GM12878 (cell line): ENCODE data around the gene DLG2. TPM values are rescaled to one million over a fixed set of nuclear protein-coding genes. Genes with fewer than 3 reads are reported as not detected.
"Not testable (repeated sequence)": the region's sequence is repeated elsewhere in the genome, so short reads cannot be mapped to it uniquely, and the experiment has no call there.

Source experiments
- ATAC-seq: fragments of 200-7000 bp; cut with Tn5 transposase; 3 replicates; pipeline ENCODE4 v1.9.1; 2020; ENCODE audit warnings: mild to moderate bottlenecking, moderate library complexity
- BruUV-seq: library from RNA; stranded (reverse); fragments of 400-500 nt; replicated peaks from 2 replicates; lab custom pipeline; 2021; lab: Mats Ljungman, UMichigan
- CTCF ChIA-PET: fragments of 300-600 bp; sonication (Branson Sonifier 250); formaldehyde crosslinking; extraction: SDS; loops from one replicate; lab custom pipeline; 2021; ENCODE audit warnings: inconsistent platforms; lab: Yijun Ruan, JAX
- POLR2A ChIA-PET: fragments of 350-600 bp; formaldehyde crosslinking; extraction: SDS; loops from one replicate; lab custom pipeline; 2021; ENCODE audit warnings: inconsistent platforms; lab: Charles Lee
- RAD21 ChIA-PET: fragments of 300-600 bp; sonication (Branson Sonifier 250); formaldehyde crosslinking; loops from one replicate; lab custom pipeline; 2023; ENCODE audit warnings: antibody characterized with exemption; ENCODE audit not compliant: unreplicated experiment; lab: Charles Lee
- SMC1A ChIA-PET: fragments of 300-600 bp; sonication (Branson Sonifier 250); formaldehyde crosslinking; loops from one replicate; lab custom pipeline; 2023; ENCODE audit not compliant: unreplicated experiment, uncharacterized antibody; lab: Charles Lee
- DNase-seq: peaks from one replicate; pipeline ENCODE4 v3.0.0-alpha.2; 2011; ENCODE audit warnings: low read depth, low spot score
- FAIRE-seq: peaks from 3 replicates; lab custom pipeline; 2011; peaks lifted over from hg19 to GRCh38; lab: Jason Lieb, UNC
- H2AFZ ChIP-seq: 2 replicates; pipeline ENCODE4 v1.6.0; 2011; ENCODE audit warnings: low read depth, low read length, control low read depth; ENCODE audit not compliant: control insufficient read depth
- H3K27ac ChIP-seq: 2 replicates; pipeline ENCODE4 v1.5.1; 2011; ENCODE audit warnings: control low read depth; ENCODE audit not compliant: control insufficient read depth, insufficient read depth
- H3K27me3 ChIP-seq, 2 experiments: replicated peaks in 1 of 2; 2 replicates each; pipeline versions ENCODE4 v1.6.0 to v1.6.1; 2011; ENCODE audit warnings: low read length in 1 of 2; ENCODE audit not compliant: control insufficient read depth in 2 of 2, insufficient read depth in 2 of 2
- H3K36me3 ChIP-seq, 2 experiments: 2 replicates each; pipeline ENCODE4 v1.5.1; 2011; ENCODE audit warnings: low read length in 1 of 2; ENCODE audit not compliant: control insufficient read depth in 2 of 2, insufficient read depth in 2 of 2
- H3K4me1 ChIP-seq: 2 replicates; pipeline ENCODE4 v1.6.1; 2011; ENCODE audit warnings: mild to moderate bottlenecking, low read length, moderate library complexity, mixed read lengths; ENCODE audit not compliant: control insufficient read depth, insufficient read depth
- H3K4me2 ChIP-seq: 2 replicates; pipeline ENCODE4 v1.6.0; 2011; ENCODE audit warnings: control low read depth; ENCODE audit not compliant: control insufficient read depth, insufficient read depth
- H3K4me3 ChIP-seq: fragments of 200-600 bp; sonication (generic); 2 replicates; pipeline ENCODE4 v1.5.1; 2016
- H3K79me2 ChIP-seq: 2 replicates; pipeline ENCODE4 v1.6.0; 2011; ENCODE audit warnings: low read length; ENCODE audit not compliant: control insufficient read depth, insufficient read depth
- H3K9ac ChIP-seq: 2 replicates; pipeline ENCODE4 v1.8.0; 2011; ENCODE audit warnings: low read length, control low read depth, mixed read lengths; ENCODE audit not compliant: control insufficient read depth, insufficient read depth
- H3K9me3 ChIP-seq: replicated peaks from 3 replicates; pipeline ENCODE4 v1.5.1; 2011; ENCODE audit warnings: mild to moderate bottlenecking, low read length; ENCODE audit not compliant: control insufficient read depth, insufficient read depth
- H4K20me1 ChIP-seq: 2 replicates; pipeline ENCODE4 v1.6.0; 2011; ENCODE audit not compliant: control insufficient read depth, insufficient read depth
- SPI1 ChIP-seq: IDR thresholded peaks from 2 replicates; pipeline ENCODE4 v1.6.1; 2011; ENCODE audit warnings: low read depth, mild to moderate bottlenecking, low read length, moderate library complexity, borderline replicate concordance; ENCODE audit not compliant: insufficient read depth
- ZZZ3 ChIP-seq: IDR thresholded peaks from 2 replicates; pipeline ENCODE4 v1.6.1; 2011; ENCODE audit warnings: low read depth; ENCODE audit not compliant: control insufficient read depth, insufficient read length
- WGBS: methylation state at CpG from one replicate; pipeline ENCODE4 v1.1.6; 2016; ENCODE audit warnings: low lambda C conversion rate; ENCODE audit not compliant: insufficient replicate concordance, insufficient coverage; ENCODE audit errors: missing lambda C conversion rate; 5-methylcytosine and 5-hydroxymethylcytosine counted together
- in situ Hi-C: fragments of 300-500 bp; cut with MboI; formaldehyde crosslinking; loops from 9 replicates; pipeline ENCODE4 v1.14.3; 2018; ENCODE audit warnings: mixed read lengths
- intact Hi-C: fragments of 100-400 bp; cut with micrococcal nuclease; formaldehyde crosslinking; loops from one replicate; pipeline ENCODE4 v1.14.2; 2022; ENCODE audit not compliant: unreplicated experiment
- polyA plus RNA-seq, 11 experiments: library from polyadenylated mRNA; depleted of rRNA in 4 of 11; unstranded in 6 of 11; stranded (reverse) in 5 of 11; fragments of >200 nt; fragmentation: Nextera tagmentation in 4 of 11; fragmentation: Illumina TruSeq in 1 of 11; extraction: Ambion mirVana in 4 of 11; extraction: Trizol in 1 of 11; gene quantifications; 1 replicate in 1 of 11; 2 replicates in 10 of 11; pipeline versions ENCODE4 v1.2.1 to v1.2.3, GENCODE V29; 2011 to 2016; ENCODE audit warnings: inconsistent platforms in 2 of 11, missing spikeins in 2 of 11, low read depth in 1 of 11
- total RNA-seq, 4 experiments: library from RNA; depleted of rRNA in 3 of 4; stranded (reverse); fragments of >200 nt in 3 of 4; fragmentation: Illumina TruSeq in 1 of 4; extraction: Trizol in 1 of 4; gene quantifications; 2 replicates each; pipeline versions ENCODE4 v1.2.1 to v1.2.3, GENCODE V29; 2013 to 2021

DLG2 gene
- total and polyA plus RNA-seq, 10 of the 15 experiments (the other 5 are each of a cell fraction or from before 2014, with no cell fraction given): 0.09 to 0.98 (median 0.35) TPM

DNA sequence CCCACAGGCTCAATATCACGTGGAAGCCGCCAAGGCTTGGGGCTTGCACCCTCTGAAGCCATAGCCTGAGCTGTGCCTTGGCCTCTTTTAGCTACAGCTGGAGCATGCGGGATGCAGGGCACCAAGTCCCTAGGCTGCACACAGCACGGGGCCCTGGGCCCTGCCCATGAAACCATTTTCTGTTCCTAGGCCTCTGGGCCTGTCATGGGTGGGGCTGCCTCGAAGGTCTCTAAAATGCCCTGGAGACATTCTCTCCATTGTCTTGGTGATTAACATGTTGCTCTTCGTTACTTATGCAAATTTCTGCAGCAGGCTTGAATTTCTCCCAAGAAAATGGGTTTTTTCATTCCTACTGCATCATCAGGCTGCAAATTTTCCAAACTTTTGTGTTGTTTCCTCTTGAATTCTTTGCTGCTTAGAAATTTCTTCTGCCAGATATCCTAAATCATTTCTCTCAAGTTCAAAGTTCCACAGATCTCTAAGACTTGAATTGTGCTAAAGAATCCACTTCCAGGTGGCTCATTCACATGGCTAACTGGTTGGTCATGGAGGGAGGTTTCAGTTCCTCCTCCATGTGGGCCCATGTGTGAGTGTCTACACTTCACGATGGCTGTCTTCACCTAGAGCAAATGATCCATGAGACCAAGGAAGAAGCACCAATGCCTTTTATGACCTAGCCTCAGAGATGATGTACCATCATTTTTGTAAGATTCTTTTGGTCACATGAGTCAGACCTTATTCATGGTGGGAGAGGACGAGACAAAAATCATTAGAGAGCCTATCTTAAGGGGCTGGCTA, 45.2 kb upstream of the DLG2 start:
- Histone ChIP-seq H3K4me2 (no peak overlapping the region), H4K20me1 (no peaks in the 10 kb centered on the region), H3K36me3 (no peaks in the 10 kb centered on the region), H3K27me3 (0 out of 4 replicates have a peak, but pooled peaks cover 0 to 2% of the 10 kb centered on the region in 2 experiments), H3K4me3 (no peak overlapping the region), H3K9me3 (no peaks in the 10 kb centered on the region), H3K9ac (no peak overlapping the region), H3K27ac (no peak overlapping the region)
- ChIA-PET CTCF (no interaction called here), POLR2A (no interaction called here), SMC1A (no interaction called here), RAD21 (no interaction called here)
- ATAC-seq: peak; percentile 42; the same call in 2 of the 3 replicates
- no TSS peak for BruUV-seq
- 34% methylated on average over 8 of the region's 8 CpGs for WGBS
- DNase-seq: no peak
- in situ Hi-C loops: no loop called here
- no peak for FAIRE-seq
- TF ChIP-seq SPI1 (peak; percentile 69), ZZZ3 (no peak)
- TF ChIP-seq, all 136 proteins: peak for 1
- intact Hi-C loops: no loop called here
- no peak overlapping the region for H2AFZ ChIP-seq
- no peaks in the 10 kb centered on the region for H3K79me2 ChIP-seq
- no peaks in the 10 kb centered on the region for H3K4me1 ChIP-seq

- intact Hi-C loops, H3K36me3 ChIP-seq, DNase-seq, H3K4me3 ChIP-seq, H3K4me1 ChIP-seq, H3K79me2 ChIP-seq, POLR2A ChIA-PET, ATAC-seq, H3K27ac ChIP-seq, H3K9me3 ChIP-seq, H3K9ac ChIP-seq, RAD21 ChIA-PET, FAIRE-seq, H3K27me3 ChIP-seq, H2AFZ ChIP-seq, H3K4me2 ChIP-seq, CTCF ChIA-PET, H4K20me1 ChIP-seq, in situ Hi-C loops, BruUV-seq: not testable (repeated sequence)
- SMC1A ChIA-PET: interaction anchor here (1.6 kb wide), 1 partner anchor 24 kb away, joined by 4 read pairs; the partner anchor contains the start of gene TMEM126A
Observed at GRCh38 chr11:85670949-85671663, 44.0 kb upstream of the DLG2 start.
